ENCODE data around the gene EMC10. TPM values are rescaled to one million over a fixed set of nuclear protein-coding genes. Genes with fewer than 3 reads are reported as not detected.

EMC10 gene
- total RNA-seq, 1 experiment from 2014 or later = 108 TPM

- H3K27ac ChIP-seq (ENCODE audit: low read depth, low read length, poor library complexity, severe bottlenecking) = no peak overlapping the region
- H3K9me3 ChIP-seq (ENCODE audit: low read depth, low read length, poor library complexity, severe bottlenecking) = no peaks in the 10 kb centered on the region
- ChIA-PET POLR2A (ENCODE audit: low non-redundant PET) (no interaction called here), CTCF (no interaction called here)
- TF ChIP-seq EZH2 (IDR thresholded peaks at IDR 0.05; ENCODE audit: borderline replicate concordance, low read depth, low read length, poor library complexity, severe bottlenecking) (no peak), CTCF (conservative IDR thresholded peaks at IDR 0.05; ENCODE audit: low read depth, low read length) (no peak)
- DNase-seq (ENCODE audit: low spot score) = no peak
- no peaks in the 10 kb centered on the region for H3K27me3 ChIP-seq (replicated peaks; ENCODE audit: insufficient read depth, low read depth, low read length, poor library complexity)
- H3K4me1 ChIP-seq (ENCODE audit: insufficient read depth, low read length, poor library complexity, severe bottlenecking) = no peaks in the 10 kb centered on the region
- BruUV-seq (replicated peaks) = no TSS peak
- no peaks in the 10 kb centered on the region for H3K36me3 ChIP-seq (ENCODE audit: insufficient read depth, low read length, poor library complexity, severe bottlenecking)
- intact Hi-C loops (cut with micrococcal nuclease; ENCODE audit: unreplicated experiment) = no loop called here
- H3K4me3 ChIP-seq (ENCODE audit: low read depth, low read length, poor library complexity, severe bottlenecking) = no peak overlapping the region
These were observed 40.1 kb downstream of the EMC10 start for GRCh38 chr19:50516456-50516855.

- BruUV-seq (replicated peaks) = no TSS peak
- Histone ChIP-seq H3K9me3 (ENCODE audit: low read depth, low read length, poor library complexity, severe bottlenecking) (no peaks in the 10 kb centered on the region), H3K27me3 (replicated peaks; ENCODE audit: insufficient read depth, low read depth, low read length, poor library complexity) (no peaks in the 10 kb centered on the region), H3K27ac (ENCODE audit: low read depth, low read length, poor library complexity, severe bottlenecking) (no peak overlapping the region), H3K36me3 (ENCODE audit: insufficient read depth, low read length, poor library complexity, severe bottlenecking) (no peaks in the 10 kb centered on the region), H3K4me3 (ENCODE audit: low read depth, low read length, poor library complexity, severe bottlenecking) (no peak overlapping the region), H3K4me1 (ENCODE audit: insufficient read depth, low read length, poor library complexity, severe bottlenecking) (no peaks in the 10 kb centered on the region)
- CTCF ChIA-PET = no interaction called here
- TF ChIP-seq CTCF (conservative IDR thresholded peaks at IDR 0.05; ENCODE audit: low read depth, low read length) (no peak), EZH2 (IDR thresholded peaks at IDR 0.05; ENCODE audit: borderline replicate concordance, low read depth, low read length, poor library complexity, severe bottlenecking) (no peak)
- POLR2A ChIA-PET (ENCODE audit: low non-redundant PET) = no interaction called here
- no peak for DNase-seq (ENCODE audit: low spot score)
- intact Hi-C loops (cut with micrococcal nuclease; ENCODE audit: unreplicated experiment) = no loop called here
These were observed 40.8 kb downstream of the EMC10 start for GRCh38 chr19:50516964-50517703.

DNA sequence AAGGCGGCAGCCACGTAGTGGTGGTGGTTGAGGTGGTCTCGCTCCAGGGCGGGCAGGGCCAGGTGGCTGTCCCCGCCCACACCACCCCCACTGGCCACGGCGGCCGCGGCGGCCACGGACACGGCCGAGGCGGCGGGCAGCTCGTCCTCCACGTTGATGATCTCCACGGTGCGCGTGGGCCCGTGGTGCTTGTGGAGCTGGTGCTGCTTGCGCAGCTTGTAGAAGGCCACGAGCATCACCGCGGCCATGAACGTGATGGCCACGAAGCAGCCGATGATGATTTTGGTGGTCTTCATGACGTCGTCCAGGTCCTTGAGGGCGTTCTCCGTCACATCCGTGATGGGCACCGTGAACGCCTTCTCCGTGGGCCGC lies 41.4 kb downstream of the EMC10 start:
- H3K36me3 ChIP-seq (ENCODE audit: insufficient read depth, low read length, poor library complexity, severe bottlenecking) = no peaks in the 10 kb centered on the region
- DNase-seq (ENCODE audit: low spot score) = no peak
- intact Hi-C loops (cut with micrococcal nuclease; ENCODE audit: unreplicated experiment) = no loop called here
- TF ChIP-seq CTCF (conservative IDR thresholded peaks at IDR 0.05; ENCODE audit: low read depth, low read length) = no peak
- no peak for TF ChIP-seq EZH2 (IDR thresholded peaks at IDR 0.05; ENCODE audit: borderline replicate concordance, low read depth, low read length, poor library complexity, severe bottlenecking)
- no peaks in the 10 kb centered on the region for H3K27me3 ChIP-seq (replicated peaks; ENCODE audit: insufficient read depth, low read depth, low read length, poor library complexity)
- CTCF ChIA-PET = no interaction called here
- H3K9me3 ChIP-seq (ENCODE audit: low read depth, low read length, poor library complexity, severe bottlenecking) = no peaks in the 10 kb centered on the region
- POLR2A ChIA-PET (ENCODE audit: low non-redundant PET) = no interaction called here
- no peak overlapping the region for H3K4me3 ChIP-seq (ENCODE audit: low read depth, low read length, poor library complexity, severe bottlenecking)
- no TSS peak for BruUV-seq (replicated peaks)
- no peaks in the 10 kb centered on the region for H3K4me1 ChIP-seq (ENCODE audit: insufficient read depth, low read length, poor library complexity, severe bottlenecking)
- H3K27ac ChIP-seq (ENCODE audit: low read depth, low read length, poor library complexity, severe bottlenecking) = no peak overlapping the region
